ENCODE results near the gene PDZD8.

Gene PDZD8

DNA sequence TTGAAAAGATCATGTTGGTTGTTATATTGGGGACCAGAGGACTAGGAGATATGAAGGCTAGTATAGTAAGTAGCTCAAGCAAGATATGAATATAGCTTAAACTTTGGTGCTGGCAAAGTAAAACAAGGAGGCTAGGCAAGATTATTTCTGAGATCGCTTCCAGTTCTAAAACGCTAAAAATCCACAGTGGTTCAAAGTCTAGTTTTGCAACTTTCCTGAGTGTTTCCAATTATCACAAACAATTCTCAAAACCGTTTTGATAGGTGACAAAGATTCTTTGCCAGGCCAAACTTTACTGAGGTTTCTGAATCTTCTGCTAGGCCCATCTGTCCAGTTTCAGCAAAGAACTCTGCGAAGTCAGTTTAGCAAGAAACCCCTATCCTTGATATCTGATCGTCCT lies 35.3 kb downstream of the PDZD8 start:
- no peak overlapping the region for H3K9ac ChIP-seq (ENCODE audit: low read depth, low read length)
- H3K4me1 ChIP-seq (ENCODE audit: control insufficient read depth, insufficient read depth, low read length), result peaks cover 21% of the 10 kb centered on the region
- no peaks in the 10 kb centered on the region for H3K27me3 ChIP-seq (ENCODE audit: control insufficient read depth, insufficient read depth, low read length)

GRCh38 chr10:117339578-117339977 lies 35.7 kb downstream of the PDZD8 start:
- no peaks in the 10 kb centered on the region for H3K9me3 ChIP-seq (replicated peaks; ENCODE audit: low read length)
- H3K4me3 ChIP-seq (ENCODE audit: low read length), result no peak overlapping the region
- H3K9ac ChIP-seq (ENCODE audit: low read depth, low read length), result no peak overlapping the region

More for the DNA sequence above, 35.3 kb downstream of the PDZD8 start:
- H3K4me3 ChIP-seq (ENCODE audit: low read length), result no peak overlapping the region
- no peaks in the 10 kb centered on the region for H3K9me3 ChIP-seq (replicated peaks; ENCODE audit: low read length)
- H3K4me2 ChIP-seq (ENCODE audit: low read length), result no peak overlapping the region
- peaks cover 6% of the 10 kb centered on the region for H3K36me3 ChIP-seq (ENCODE audit: insufficient read depth, low read length)

DNA sequence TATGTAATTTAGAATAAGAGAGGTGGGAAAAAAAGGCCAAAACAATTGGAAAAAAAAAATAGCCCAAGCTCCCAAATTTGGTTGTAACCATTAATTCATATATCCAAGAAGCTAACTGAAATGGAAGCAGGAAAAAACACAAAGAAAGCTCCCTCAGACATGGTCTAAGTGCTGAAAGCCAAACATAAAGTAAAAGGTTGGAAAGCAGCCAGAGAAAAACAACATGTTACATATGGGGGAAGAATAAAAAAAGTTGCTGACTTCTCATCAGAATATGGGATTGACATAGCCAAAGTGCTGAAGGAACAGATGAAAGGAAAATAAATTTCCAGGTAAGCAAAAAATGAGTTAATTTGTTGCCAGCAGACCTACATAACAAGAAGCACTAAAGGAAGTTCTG lies 40.3 kb downstream of the PDZD8 start:
- Histone ChIP-seq H3K4me1 (ENCODE audit: control insufficient read depth, insufficient read depth, low read length) (peaks cover 6% of the 10 kb centered on the region), H3K4me3 (ENCODE audit: low read length) (no peak overlapping the region), H3K9me3 (replicated peaks; ENCODE audit: low read length) (no peaks in the 10 kb centered on the region), H3K36me3 (ENCODE audit: insufficient read depth, low read length) (peaks cover under 1% of the 10 kb centered on the region), H3K4me2 (ENCODE audit: low read length) (no peak overlapping the region), H3K27me3 (ENCODE audit: control insufficient read depth, insufficient read depth, low read length) (no peaks in the 10 kb centered on the region), H3K9ac (ENCODE audit: low read depth, low read length) (no peak overlapping the region)

More at GRCh38 chr10:117339578-117339977, 35.7 kb downstream of the PDZD8 start:
- Histone ChIP-seq H3K4me2 (ENCODE audit: low read length) (no peak overlapping the region), H3K27me3 (ENCODE audit: control insufficient read depth, insufficient read depth, low read length) (no peaks in the 10 kb centered on the region), H3K4me1 (ENCODE audit: control insufficient read depth, insufficient read depth, low read length) (peaks cover 20% of the 10 kb centered on the region), H3K36me3 (ENCODE audit: insufficient read depth, low read length) (peaks cover 6% of the 10 kb centered on the region)

GRCh38 chr10:117334066-117334465 lies 41.2 kb downstream of the PDZD8 start:
- no peak overlapping the region for H3K4me2 ChIP-seq (ENCODE audit: low read length)
- no peak overlapping the region for H3K9ac ChIP-seq (ENCODE audit: low read depth, low read length)
- no peaks in the 10 kb centered on the region for H3K27me3 ChIP-seq (ENCODE audit: control insufficient read depth, insufficient read depth, low read length)
- H3K4me3 ChIP-seq (ENCODE audit: low read length), result no peak overlapping the region
- peaks cover 2% of the 10 kb centered on the region for H3K4me1 ChIP-seq (ENCODE audit: control insufficient read depth, insufficient read depth, low read length)
- no peaks in the 10 kb centered on the region for H3K36me3 ChIP-seq (ENCODE audit: insufficient read depth, low read length)
- H3K9me3 ChIP-seq (replicated peaks; ENCODE audit: low read length), result no peaks in the 10 kb centered on the region

DNA sequence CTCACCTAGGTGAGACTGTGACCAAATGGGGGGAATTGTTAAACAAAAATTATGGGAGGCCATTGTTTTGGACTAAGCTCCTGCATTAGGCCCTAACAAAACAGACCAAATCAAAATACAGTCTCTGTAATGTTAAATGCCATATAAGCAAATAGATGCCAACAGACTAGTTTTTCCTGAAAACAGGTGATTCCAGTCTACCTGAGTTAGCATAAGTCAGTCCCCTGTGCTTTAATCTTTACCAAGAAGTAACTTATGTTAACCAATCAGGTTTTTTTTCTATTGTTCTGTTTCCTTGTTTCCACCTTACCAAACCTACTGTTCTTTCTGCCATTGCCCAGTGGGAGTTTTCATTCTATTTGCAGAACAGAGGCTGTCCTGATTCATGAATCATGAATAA lies 48.0 kb downstream of the PDZD8 start:
- Histone ChIP-seq H3K4me3 (ENCODE audit: low read length) (no peak overlapping the region), H3K9me3 (replicated peaks; ENCODE audit: low read length) (no peaks in the 10 kb centered on the region), H3K4me2 (ENCODE audit: low read length) (no peak overlapping the region), H3K9ac (ENCODE audit: low read depth, low read length) (no peak overlapping the region), H3K27me3 (ENCODE audit: control insufficient read depth, insufficient read depth, low read length) (no peaks in the 10 kb centered on the region), H3K36me3 (ENCODE audit: insufficient read depth, low read length) (no peaks in the 10 kb centered on the region), H3K4me1 (ENCODE audit: control insufficient read depth, insufficient read depth, low read length) (peaks cover 2% of the 10 kb centered on the region)

DNA sequence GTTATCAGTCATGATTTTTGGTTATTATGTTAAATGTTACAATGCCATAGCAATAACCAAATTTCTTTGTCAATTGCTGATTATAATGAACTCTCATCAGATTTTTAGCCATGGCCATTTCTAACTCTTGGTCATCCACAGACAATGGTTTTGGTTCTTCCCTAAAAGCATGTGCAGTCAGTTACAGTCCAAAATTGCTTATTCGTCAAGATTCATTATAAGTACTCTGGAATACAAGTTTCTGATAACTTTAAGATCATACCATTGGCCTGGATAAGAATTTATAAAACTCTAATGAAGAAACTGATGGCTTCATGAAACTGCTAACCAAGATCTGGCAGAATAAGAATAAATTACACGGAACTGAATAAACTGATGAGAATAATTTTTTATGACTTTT lies 50.9 kb downstream of the PDZD8 start:
- H3K27me3 ChIP-seq (ENCODE audit: control insufficient read depth, insufficient read depth, low read length), result no peaks in the 10 kb centered on the region
- H3K9ac ChIP-seq (ENCODE audit: low read depth, low read length), result no peak overlapping the region
- no peaks in the 10 kb centered on the region for H3K9me3 ChIP-seq (replicated peaks; ENCODE audit: low read length)
- no peak overlapping the region for H3K4me2 ChIP-seq (ENCODE audit: low read length)
- H3K4me3 ChIP-seq (ENCODE audit: low read length), result no peak overlapping the region
- H3K4me1 ChIP-seq (ENCODE audit: control insufficient read depth, insufficient read depth, low read length), result no peaks in the 10 kb centered on the region
- no peaks in the 10 kb centered on the region for H3K36me3 ChIP-seq (ENCODE audit: insufficient read depth, low read length)

DNA sequence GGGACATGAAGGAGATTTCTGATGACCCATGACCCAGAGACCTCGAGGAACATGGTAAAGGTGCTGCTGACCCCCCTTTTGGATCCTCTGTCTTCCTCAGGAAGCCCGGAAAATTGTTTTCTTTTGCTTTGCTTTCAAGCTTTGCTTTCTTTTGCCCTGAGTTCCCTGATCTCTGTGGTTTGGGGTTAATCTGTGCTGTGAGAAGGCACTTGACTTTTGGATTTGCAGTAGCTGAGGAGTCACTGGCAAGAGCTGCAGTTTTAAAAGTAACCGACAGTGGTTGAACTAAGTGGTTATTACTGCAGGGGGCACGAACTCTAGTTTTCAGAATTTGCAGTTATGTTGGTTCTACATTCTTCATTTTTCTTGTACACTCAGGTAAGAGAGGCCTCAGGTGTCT lies 53.0 kb downstream of the PDZD8 start:
- Histone ChIP-seq H3K4me2 (ENCODE audit: low read length) (no peak overlapping the region), H3K4me3 (ENCODE audit: low read length) (no peak overlapping the region), H3K27me3 (ENCODE audit: control insufficient read depth, insufficient read depth, low read length) (no peaks in the 10 kb centered on the region), H3K36me3 (ENCODE audit: insufficient read depth, low read length) (no peaks in the 10 kb centered on the region), H3K4me1 (ENCODE audit: control insufficient read depth, insufficient read depth, low read length) (no peaks in the 10 kb centered on the region), H3K9me3 (replicated peaks; ENCODE audit: low read length) (no peaks in the 10 kb centered on the region), H3K9ac (ENCODE audit: low read depth, low read length) (no peak overlapping the region)

DNA sequence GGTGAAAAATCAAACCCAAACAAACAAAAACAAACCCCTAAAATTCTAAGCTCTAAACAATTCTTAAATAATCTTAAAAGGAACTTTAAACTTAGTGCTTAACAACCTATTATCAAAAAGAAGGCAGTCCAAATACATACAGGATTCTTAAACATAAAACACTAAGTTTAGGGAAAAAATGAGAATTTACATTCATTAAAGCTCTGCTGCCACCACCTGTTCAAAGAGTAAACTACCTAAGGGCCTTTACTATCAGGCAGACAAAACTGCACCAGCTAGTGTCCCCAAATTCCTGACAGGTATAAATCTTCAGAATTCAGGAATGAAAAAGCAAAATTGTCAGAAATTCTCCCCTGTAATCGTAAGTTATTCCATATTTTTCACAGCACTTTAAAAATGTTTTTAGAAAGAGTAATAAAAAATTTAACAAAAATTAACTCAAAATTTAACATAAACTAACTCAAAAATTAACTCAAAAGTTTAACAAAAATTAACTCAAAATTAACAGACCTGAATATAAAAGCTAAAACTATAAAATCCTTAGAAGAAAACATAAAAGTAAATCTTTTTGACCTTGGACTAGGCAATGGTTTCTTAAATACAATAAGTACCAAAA lies 55.1 kb downstream of the PDZD8 start:
- Histone ChIP-seq H3K4me2 (ENCODE audit: low read length) (no peak overlapping the region), H3K27me3 (ENCODE audit: control insufficient read depth, insufficient read depth, low read length) (no peaks in the 10 kb centered on the region), H3K4me3 (ENCODE audit: low read length) (no peak overlapping the region), H3K36me3 (ENCODE audit: insufficient read depth, low read length) (no peaks in the 10 kb centered on the region), H3K9me3 (replicated peaks; ENCODE audit: low read length) (no peaks in the 10 kb centered on the region), H3K9ac (ENCODE audit: low read depth, low read length) (no peak overlapping the region), H3K4me1 (ENCODE audit: control insufficient read depth, insufficient read depth, low read length) (no peaks in the 10 kb centered on the region)

GRCh38 chr10:117318909-117319308 lies 56.3 kb downstream of the PDZD8 start:
- no peaks in the 10 kb centered on the region for H3K27me3 ChIP-seq (ENCODE audit: control insufficient read depth, insufficient read depth, low read length)
- H3K9me3 ChIP-seq (replicated peaks; ENCODE audit: low read length), result no peaks in the 10 kb centered on the region
- no peak overlapping the region for H3K4me3 ChIP-seq (ENCODE audit: low read length)
- no peak overlapping the region for H3K4me2 ChIP-seq (ENCODE audit: low read length)
- H3K36me3 ChIP-seq (ENCODE audit: insufficient read depth, low read length), result no peaks in the 10 kb centered on the region
- H3K9ac ChIP-seq (ENCODE audit: low read depth, low read length), result no peak overlapping the region
- no peaks in the 10 kb centered on the region for H3K4me1 ChIP-seq (ENCODE audit: control insufficient read depth, insufficient read depth, low read length)

DNA sequence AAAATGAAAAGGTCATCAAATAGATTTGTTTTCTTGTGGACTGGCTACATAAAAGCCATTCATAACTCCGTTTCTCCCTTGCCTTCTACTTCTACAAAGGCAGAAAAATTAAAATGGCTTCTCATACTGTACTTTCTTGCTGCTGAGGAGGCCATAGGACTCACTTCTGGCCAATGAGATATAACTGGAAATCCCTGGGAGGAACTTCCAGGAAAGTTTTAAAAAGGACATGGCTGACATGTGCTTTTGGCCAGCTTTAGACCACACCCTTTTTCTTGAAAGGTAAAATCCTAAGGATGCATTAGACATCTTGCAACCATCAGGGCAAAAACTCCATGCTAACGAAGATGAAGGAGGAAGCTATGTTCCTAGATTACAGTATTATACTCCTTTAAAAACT lies 58.5 kb downstream of the PDZD8 start:
- H3K4me2 ChIP-seq (ENCODE audit: low read length), result no peak overlapping the region
- H3K36me3 ChIP-seq (ENCODE audit: insufficient read depth, low read length), result no peaks in the 10 kb centered on the region

GRCh38 chr10:117313641-117314040 lies 61.6 kb downstream of the PDZD8 start:
- peaks cover 2% of the 10 kb centered on the region for H3K36me3 ChIP-seq (ENCODE audit: insufficient read depth, low read length)
- H3K9me3 ChIP-seq (replicated peaks; ENCODE audit: low read length), result no peaks in the 10 kb centered on the region
- no peaks in the 10 kb centered on the region for H3K27me3 ChIP-seq (ENCODE audit: control insufficient read depth, insufficient read depth, low read length)
- H3K9ac ChIP-seq (ENCODE audit: low read depth, low read length), result no peak overlapping the region
- H3K4me1 ChIP-seq (ENCODE audit: control insufficient read depth, insufficient read depth, low read length), result no peaks in the 10 kb centered on the region
- no peak overlapping the region for H3K4me2 ChIP-seq (ENCODE audit: low read length)
- H3K4me3 ChIP-seq (ENCODE audit: low read length), result no peak overlapping the region

More for the DNA sequence above, 58.5 kb downstream of the PDZD8 start:
- Histone ChIP-seq H3K27me3 (ENCODE audit: control insufficient read depth, insufficient read depth, low read length) (no peaks in the 10 kb centered on the region), H3K4me1 (ENCODE audit: control insufficient read depth, insufficient read depth, low read length) (no peaks in the 10 kb centered on the region), H3K9ac (ENCODE audit: low read depth, low read length) (no peak overlapping the region), H3K4me3 (ENCODE audit: low read length) (no peak overlapping the region), H3K9me3 (replicated peaks; ENCODE audit: low read length) (no peaks in the 10 kb centered on the region)

DNA sequence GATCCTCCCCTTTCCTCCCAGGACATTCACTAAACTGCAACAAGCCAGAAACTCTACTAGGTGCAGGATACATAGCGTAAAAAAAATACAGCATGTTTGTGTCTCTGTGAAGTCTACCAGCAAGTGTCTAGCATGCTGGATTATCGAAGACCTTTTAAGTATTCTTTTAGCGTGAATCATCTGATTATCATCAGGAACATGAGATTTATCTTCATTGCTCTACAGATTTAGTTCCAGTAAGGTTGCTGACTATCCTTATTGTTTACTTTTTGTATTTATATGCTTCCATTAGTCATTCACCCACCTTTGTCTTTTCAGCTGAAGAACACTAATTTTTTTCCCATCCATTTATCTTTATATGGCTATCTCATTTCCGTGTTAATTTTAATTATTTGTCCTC lies 62.8 kb downstream of the PDZD8 start:
- no peaks in the 10 kb centered on the region for H3K9me3 ChIP-seq (replicated peaks; ENCODE audit: low read length)
- peaks cover 2% of the 10 kb centered on the region for H3K36me3 ChIP-seq (ENCODE audit: insufficient read depth, low read length)
- no peak overlapping the region for H3K4me3 ChIP-seq (ENCODE audit: low read length)
- no peaks in the 10 kb centered on the region for H3K27me3 ChIP-seq (ENCODE audit: control insufficient read depth, insufficient read depth, low read length)
- H3K4me1 ChIP-seq (ENCODE audit: control insufficient read depth, insufficient read depth, low read length), result no peaks in the 10 kb centered on the region
- no peak overlapping the region for H3K4me2 ChIP-seq (ENCODE audit: low read length)
- H3K9ac ChIP-seq (ENCODE audit: low read depth, low read length), result no peak overlapping the region

Data from skeletal muscle satellite cell (primary cell).